Kidney epithelial cell (primary cell): ENCODE results near the gene LRRC27. TPM values are rescaled to one million over a fixed set of nuclear protein-coding genes. Genes with fewer than 3 reads are reported as not detected.

Experiments used
- DNase-seq: peaks from one replicate; pipeline ENCODE4 v3.0.0-alpha.2; 2010; ENCODE audit warnings: low read depth
- H3K27me3 ChIP-seq: 2 replicates; pipeline ENCODE4 v1.6.0; 2011; ENCODE audit warnings: low read length; ENCODE audit not compliant: control insufficient read depth, insufficient read depth
- H3K36me3 ChIP-seq: 2 replicates; pipeline ENCODE4 v1.5.1; 2011; ENCODE audit warnings: low read length; ENCODE audit not compliant: control insufficient read depth, insufficient read depth
- H3K4me3 ChIP-seq: 2 replicates; pipeline ENCODE4 v1.5.1; 2011; ENCODE audit warnings: low read depth, mild to moderate bottlenecking, control low read depth, low read length
- CTCF ChIP-seq: IDR thresholded peaks from 2 replicates; pipeline ENCODE4 v1.5.1; 2011; ENCODE audit warnings: mild to moderate bottlenecking, moderate library complexity, low read length, control low read depth, inconsistent platforms; ENCODE audit not compliant: insufficient read depth, poor library complexity, severe bottlenecking
- total RNA-seq: library from RNA; depleted of rRNA; stranded (reverse); fragments of >200 nt; gene quantifications from 2 replicates; pipeline ENCODE4 v1.2.3, GENCODE V29; 2015

Gene LRRC27
- total RNA-seq, 1 donor from 2014 or later = 13.3 TPM

- Histone ChIP-seq H3K27me3 (no peaks in the 10 kb centered on the region), H3K4me3 (no peak overlapping the region), H3K36me3 (no peaks in the 10 kb centered on the region)
- no peak for DNase-seq
- TF ChIP-seq CTCF = no peak
Observed at GRCh38 chr10:132381741-132382140, 49.7 kb downstream of the LRRC27 start.

GRCh38 chr10:132382231-132382922 lies 50.4 kb downstream of the LRRC27 start:
- no peak for TF ChIP-seq CTCF
- Histone ChIP-seq H3K36me3 (no peaks in the 10 kb centered on the region), H3K27me3 (no peaks in the 10 kb centered on the region), H3K4me3 (no peak overlapping the region)
- no peak for DNase-seq

DNA sequence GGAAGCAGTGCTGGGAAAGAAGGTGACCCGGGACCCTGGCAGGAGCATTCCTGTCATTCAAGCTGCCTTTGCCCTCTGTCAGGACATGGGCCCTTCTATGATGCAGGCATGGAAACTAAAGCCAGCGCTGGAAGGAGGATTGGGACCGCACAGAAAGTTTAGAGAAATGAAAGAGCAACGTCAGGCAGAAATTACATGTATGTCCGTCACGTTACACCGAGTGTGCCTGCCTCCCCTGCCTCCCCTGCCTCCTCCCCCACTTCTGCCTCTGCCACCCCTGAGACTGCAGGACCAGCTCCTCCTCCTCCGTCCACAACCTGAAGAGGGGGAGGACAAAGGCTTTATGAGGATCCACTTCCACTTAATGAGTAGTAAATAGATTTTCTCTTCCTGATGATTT lies 51.1 kb downstream of the LRRC27 start:
- Histone ChIP-seq H3K4me3 (no peak overlapping the region), H3K36me3 (no peaks in the 10 kb centered on the region), H3K27me3 (no peaks in the 10 kb centered on the region)
- no peak for TF ChIP-seq CTCF
- DNase-seq = no peak

DNA sequence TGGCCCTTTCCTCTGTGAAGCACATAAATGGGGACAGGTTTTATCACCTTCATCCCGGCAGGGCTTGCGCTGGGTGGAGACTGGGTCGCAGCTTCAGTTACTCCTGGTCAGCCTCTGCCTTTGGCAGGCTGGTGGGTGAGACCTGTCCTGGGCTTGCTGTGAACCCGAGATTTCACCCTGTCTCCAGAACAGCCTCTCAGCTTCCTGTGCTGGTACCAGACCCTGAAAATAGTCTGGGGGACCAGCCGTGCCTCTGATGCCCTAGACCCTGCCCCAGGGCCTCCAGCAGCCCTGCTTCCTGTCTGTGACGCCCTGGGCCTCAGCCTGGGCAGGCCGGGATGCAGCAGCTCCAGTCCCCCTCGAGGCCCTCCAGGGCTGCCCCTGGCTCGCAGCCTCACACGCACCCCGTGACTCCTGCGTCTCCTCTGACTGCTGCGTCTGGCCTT lies 51.8 kb downstream of the LRRC27 start:
- H3K27me3 ChIP-seq = peaks cover under 1% of the 10 kb centered on the region
- H3K4me3 ChIP-seq = no peak overlapping the region
- TF ChIP-seq CTCF = no peak
- H3K36me3 ChIP-seq = no peaks in the 10 kb centered on the region
- DNase-seq = no peak

GRCh38 chr10:132384618-132385388 lies 52.8 kb downstream of the LRRC27 start:
- peaks cover 11% of the 10 kb centered on the region for H3K27me3 ChIP-seq
- no peaks in the 10 kb centered on the region for H3K36me3 ChIP-seq
- no peak for TF ChIP-seq CTCF
- DNase-seq = no peak
- no peak overlapping the region for H3K4me3 ChIP-seq
